ENCODE results near the gene MMP19. TPM values are rescaled to one million over a fixed set of nuclear protein-coding genes. Genes with fewer than 3 reads are reported as not detected.
A peak's percentile ranks its signal among the peaks of the same experiment; 100 is the strongest.

Gene MMP19
- total RNA-seq, 3 donors from 2014 or later = 1.7 to 6.6 (median 5.0) TPM

- Histone ChIP-seq H3K4me1 (ENCODE audit: low read depth) (peaks cover 35% of the 10 kb centered on the region), H3K4me3 (no peak overlapping the region), H3K9me3 (no peaks in the 10 kb centered on the region), H3K36me3 (ENCODE audit: low read depth) (peaks cover 8% of the 10 kb centered on the region)
- TF ChIP-seq CTCF (IDR thresholded peaks at IDR 0.05) = no peak
- intact Hi-C loops (cut with DNase I, micrococcal nuclease) = no loop called here
- ATAC-seq (no peak), DNase-seq (no peak)
Measured at GRCh38 chr12:55823419-55823818, 19.3 kb downstream of the MMP19 start.

GRCh38 chr12:55822228-55822627 is 20.5 kb downstream of the MMP19 start:
- TF ChIP-seq CTCF (IDR thresholded peaks at IDR 0.05) = no peak
- H3K9me3 ChIP-seq = no peaks in the 10 kb centered on the region
- H3K36me3 ChIP-seq (ENCODE audit: low read depth) = peaks cover 13% of the 10 kb centered on the region
- ATAC-seq (no peak), DNase-seq (peak in 1 of 3 donors; percentile 49)
- H3K4me1 ChIP-seq (ENCODE audit: low read depth) = peaks cover 34% of the 10 kb centered on the region
- H3K4me3 ChIP-seq = no peak overlapping the region
- intact Hi-C loops (cut with DNase I, micrococcal nuclease) = no loop called here

DNA sequence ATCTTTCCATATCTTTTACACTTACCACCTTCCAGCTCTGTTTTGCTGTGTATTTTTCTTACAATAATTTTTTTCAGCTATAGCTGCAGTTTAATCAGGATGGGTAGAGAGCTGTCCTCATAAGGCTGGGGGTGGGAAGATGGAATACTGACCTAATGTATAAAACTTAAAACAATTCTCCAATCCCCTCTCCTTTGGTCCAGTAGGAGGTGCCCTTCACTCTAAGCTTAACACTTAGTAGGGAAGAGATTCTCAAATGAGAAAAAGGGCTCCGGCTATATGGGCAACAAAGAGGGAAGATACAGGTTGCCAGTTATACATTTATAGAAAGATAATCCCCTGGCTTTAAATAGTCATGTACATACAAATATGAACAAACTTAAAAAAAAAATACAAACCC is 22.1 kb downstream of the MMP19 start:
- Histone ChIP-seq H3K9me3 (no peaks in the 10 kb centered on the region), H3K36me3 (ENCODE audit: low read depth) (peaks cover 13% of the 10 kb centered on the region), H3K4me1 (ENCODE audit: low read depth) (peaks cover 36% of the 10 kb centered on the region), H3K4me3 (no peak overlapping the region)
- DNase-seq = no peak
- no peak for ATAC-seq
- no peak for TF ChIP-seq CTCF (IDR thresholded peaks at IDR 0.05)
- intact Hi-C loops (cut with DNase I, micrococcal nuclease) = no loop called here

DNA sequence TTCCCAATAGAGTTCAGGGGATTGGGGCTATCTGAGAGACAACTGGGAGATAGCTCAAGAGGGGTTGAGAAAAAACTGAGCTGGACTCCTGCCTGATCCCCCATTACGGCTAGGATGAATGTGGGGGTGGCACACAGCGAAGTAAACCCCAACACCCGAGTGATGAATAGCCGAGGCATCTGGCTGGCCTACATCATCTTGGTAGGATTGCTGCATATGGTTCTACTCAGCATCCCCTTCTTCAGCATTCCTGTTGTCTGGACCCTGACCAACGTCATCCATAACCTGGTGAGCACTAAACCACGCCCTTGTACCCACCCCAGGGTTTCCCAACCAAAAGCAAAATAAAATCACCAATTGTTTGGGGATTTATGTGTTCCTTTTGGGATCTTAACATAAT is 23.9 kb downstream of the MMP19 start:
- DNase-seq = no peak
- Histone ChIP-seq H3K36me3 (ENCODE audit: low read depth) (peaks cover 13% of the 10 kb centered on the region), H3K4me1 (ENCODE audit: low read depth) (peaks cover 32% of the 10 kb centered on the region)

DNA sequence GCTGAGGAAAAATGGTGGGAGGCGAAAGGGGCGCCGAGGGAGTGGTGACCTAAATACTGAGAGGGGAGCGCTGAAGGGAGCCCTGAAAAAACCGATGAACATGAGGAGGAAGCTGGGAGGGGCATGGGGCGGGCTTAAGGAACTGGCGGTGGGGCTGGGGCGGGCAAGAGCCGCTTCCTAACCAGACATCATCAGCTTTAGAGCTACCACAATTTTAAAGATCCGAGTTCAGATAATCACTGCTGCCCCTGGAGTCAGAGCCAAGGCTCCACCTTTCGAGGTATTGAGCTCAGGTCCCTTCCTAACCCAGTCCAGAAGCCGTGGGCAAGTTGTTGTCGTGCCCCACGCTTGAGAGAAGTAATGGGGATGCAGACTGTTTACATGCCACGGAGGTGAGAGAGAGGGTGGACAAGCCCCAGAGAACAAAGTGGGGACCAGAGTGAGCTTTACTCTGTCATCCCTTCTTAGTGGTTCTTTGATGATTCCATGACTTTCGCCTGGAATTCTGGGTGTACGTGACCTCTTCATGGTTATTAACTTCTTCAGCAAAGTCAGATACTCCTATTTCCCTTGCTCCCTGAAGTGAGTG is 24.5 kb downstream of the MMP19 start:
- DNase-seq = no peak
- peak overlapping the region; percentile 67 for H3K4me3 ChIP-seq
- TF ChIP-seq CTCF (IDR thresholded peaks at IDR 0.05) = no peak
- H3K36me3 ChIP-seq (ENCODE audit: low read depth) = peaks cover 13% of the 10 kb centered on the region
- intact Hi-C loops (cut with DNase I, micrococcal nuclease) = loop anchor here in 1 of 2 donors (10.0 kb wide), 1 partner anchor 117 kb away; the partner anchor contains the start of gene DGKA
- peaks cover 32% of the 10 kb centered on the region for H3K4me1 ChIP-seq (ENCODE audit: low read depth)
- ATAC-seq = peak; percentile 58
- H3K9me3 ChIP-seq = no peaks in the 10 kb centered on the region

More for the DNA sequence above, 23.9 kb downstream of the MMP19 start:
- H3K9me3 ChIP-seq = no peaks in the 10 kb centered on the region
- no peak overlapping the region for H3K4me3 ChIP-seq
- intact Hi-C loops (cut with DNase I, micrococcal nuclease) = loop anchor here in 1 of 2 donors (10.0 kb wide), 1 partner anchor 116 kb away; the partner anchor contains the start of gene DGKA
- ATAC-seq = no peak
- no peak for TF ChIP-seq CTCF (IDR thresholded peaks at IDR 0.05)

All from mucosa of descending colon (tissue), 3 donors.